Measurements from ENCODE around the gene MTMR1.

MTMR1 gene

DNA sequence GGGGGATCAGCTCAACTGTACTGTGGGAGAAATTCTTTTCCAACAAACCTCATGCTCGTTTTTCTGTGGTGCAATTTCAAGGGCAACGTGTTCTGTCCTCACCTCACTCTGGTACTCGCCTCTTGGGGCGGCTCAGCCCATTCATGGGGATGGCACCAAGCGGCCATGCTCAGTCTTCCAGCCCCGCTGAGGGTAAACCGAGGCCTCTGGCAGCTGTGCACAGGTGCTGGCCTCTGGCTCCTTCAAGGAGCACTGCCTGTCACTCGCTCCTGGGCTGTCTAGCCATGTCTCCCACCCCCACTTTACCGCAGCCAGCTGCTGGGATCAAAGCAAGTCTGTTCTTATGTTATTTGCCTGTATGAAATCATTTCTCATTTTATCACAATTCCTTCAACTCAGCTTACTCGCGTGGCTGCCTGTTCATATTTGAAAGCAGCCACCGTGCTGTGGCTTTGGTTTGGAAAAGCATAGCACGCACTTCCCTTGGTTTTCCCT, 70.2 kb downstream of the MTMR1 start:
- no peak for DNase-seq (ENCODE audit: low spot score)

DNA sequence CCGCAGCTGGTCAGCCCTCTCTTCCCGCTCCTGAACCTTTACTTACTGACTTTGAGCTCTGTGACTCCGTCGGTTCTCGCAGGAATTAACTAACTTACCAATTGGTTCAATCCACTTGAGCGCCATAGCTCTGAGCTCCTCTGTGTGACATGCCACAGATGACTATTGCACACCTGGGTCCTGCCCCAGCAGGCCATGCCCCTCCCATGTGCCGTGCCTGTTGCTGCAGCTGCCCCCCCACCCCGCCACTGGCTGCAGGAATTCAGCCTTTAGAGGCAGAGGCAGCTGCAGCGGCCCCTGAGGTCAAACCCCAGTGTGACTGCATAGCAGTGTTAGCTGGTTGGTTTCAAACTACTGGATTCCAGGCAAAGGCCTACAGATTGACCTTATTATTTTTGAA, 70.6 kb downstream of the MTMR1 start:
- no peak for DNase-seq (ENCODE audit: low spot score)

DNA sequence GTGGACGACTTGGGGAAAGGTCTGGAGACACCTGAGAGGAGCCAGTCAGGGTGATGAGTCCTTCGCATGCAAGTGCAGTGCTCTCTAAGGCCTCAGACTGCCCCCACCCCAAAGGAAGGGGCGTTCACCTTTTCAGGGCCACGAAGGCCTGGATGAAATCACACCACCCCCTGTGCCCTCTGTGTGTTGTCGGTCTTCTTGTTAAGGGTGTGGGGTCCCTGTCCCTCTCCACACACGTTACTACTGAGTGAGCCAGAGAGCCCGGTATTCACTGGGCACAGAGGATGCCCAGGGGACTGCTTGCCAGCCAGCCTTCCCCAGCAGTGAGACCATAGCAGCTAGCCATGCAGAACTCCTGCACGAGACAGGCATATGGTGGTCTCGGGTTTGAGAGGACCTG, 72.0 kb downstream of the MTMR1 start:
- DNase-seq (ENCODE audit: low spot score), result no peak

GRCh38 chrX:150765782-150766350, 72.7 kb downstream of the MTMR1 start:
- no peak for DNase-seq (ENCODE audit: low spot score)

- no peak for DNase-seq (ENCODE audit: low spot score)
Measured at GRCh38 chrX:150766351-150767044, 73.3 kb downstream of the MTMR1 start.

DNA sequence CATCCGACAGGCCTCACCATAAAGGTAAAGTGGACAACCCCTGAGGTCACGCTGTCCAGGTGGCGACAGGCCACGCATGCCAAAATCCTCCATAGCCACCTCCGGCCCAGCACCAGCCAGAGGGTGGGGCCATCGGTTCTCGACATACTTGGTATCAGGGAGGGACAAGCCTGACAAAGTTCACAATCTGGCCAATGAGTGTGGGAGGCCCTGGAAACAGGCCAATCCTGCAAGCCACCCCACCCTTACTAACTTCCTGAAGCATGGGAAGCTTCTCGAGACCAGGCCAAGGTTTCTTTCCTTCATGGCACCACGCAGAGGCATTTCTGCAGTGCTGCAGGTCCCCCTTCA, 73.8 kb downstream of the MTMR1 start:
- no peak for DNase-seq (ENCODE audit: low spot score)

- DNase-seq (ENCODE audit: low spot score), result no peak
Measured at GRCh38 chrX:150767475-150768131, 74.4 kb downstream of the MTMR1 start.

DNA sequence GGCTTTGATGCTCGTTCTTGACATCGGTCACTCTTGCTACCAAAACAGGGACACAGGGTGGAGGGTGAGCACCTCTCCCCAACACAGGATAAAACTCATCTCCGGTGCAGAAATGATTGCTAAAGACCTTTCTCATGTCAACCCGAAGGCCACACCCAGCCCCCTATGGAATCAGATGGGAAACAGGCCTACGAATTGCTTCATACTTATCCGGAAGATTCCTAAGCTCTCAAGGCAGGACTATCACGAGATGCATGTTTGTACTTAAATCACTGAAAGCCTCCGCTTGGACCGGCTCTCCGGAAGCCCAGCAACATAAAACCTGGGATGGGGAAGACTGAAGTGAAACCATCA, 74.9 kb downstream of the MTMR1 start:
- DNase-seq (ENCODE audit: low spot score), result no peak

DNA sequence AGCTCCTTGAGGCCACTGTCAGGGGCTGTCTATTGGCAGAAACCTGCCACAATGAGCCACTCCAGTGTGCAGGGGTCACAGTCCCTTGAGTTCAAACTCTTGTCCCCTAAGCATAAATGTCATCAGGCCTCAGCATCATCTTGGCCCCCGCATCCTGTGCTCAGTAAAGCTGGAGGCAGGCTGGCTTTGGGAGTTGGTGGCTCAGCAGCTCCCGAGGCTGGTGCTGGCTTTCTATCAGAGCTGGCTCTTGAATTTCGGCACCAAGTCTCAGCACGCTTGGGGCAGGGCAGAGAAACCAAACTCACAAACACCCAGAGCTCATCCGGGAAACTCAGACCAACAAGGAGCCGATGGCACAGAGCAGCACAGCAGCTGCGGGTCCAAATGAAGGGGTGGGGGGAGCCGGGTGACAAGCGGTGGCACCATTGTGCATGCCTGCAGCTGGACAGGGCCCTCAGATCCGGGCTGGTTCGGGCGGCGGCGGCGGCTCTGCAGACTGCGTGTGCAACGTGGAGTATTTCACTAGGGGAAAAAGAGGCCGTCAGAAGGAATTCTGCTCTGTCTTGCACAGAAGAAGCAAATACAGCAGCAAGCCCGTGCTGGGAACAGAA, 75.5 kb downstream of the MTMR1 start:
- DNase-seq (ENCODE audit: low spot score), result no peak

- DNase-seq (ENCODE audit: low spot score), result no peak
Measured at GRCh38 chrX:150769408-150769807, 76.2 kb downstream of the MTMR1 start.

DNA sequence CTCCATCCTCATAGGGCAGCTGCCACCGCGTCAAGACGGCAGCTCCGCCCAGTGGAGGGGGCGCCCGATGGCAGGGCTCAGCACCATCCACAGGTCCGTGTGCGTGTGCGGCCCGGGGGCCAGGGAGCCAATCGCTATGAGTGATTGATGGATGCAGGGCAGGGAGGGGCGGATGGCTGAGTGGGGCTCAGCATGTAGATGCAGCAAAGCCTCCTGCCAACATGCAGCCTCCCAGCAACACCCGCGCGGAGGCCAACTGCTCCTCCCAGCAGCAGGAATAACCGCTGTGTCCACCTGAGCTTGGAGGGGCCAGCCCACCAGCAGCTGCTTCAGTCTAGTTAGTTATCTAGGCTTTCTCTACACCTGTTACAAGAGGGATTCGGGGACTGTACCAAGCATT, 77.4 kb downstream of the MTMR1 start:
- DNase-seq (ENCODE audit: low spot score), result no peak

DNA sequence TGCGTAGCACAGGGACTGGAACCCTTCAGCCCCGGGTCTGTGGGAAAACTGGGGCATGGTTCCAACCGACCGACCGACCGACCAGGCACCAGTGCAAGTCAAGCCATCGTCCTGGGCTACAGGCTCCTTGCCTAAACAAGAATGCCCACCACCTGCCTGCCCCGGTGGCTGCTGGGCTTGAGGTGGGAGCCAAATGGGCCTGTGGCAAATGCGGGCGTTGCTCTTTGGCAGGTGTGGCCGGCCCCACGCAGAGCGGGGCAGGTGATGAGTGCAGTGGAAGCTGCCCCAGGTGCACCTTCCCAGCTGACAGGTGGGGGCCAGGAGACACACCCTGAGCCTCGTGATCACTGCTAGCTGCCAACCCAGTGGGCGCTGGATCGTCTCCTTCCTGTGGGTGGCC, 77.9 kb downstream of the MTMR1 start:
- no peak for DNase-seq (ENCODE audit: low spot score)

GRCh38 chrX:150772150-150772970, 79.2 kb downstream of the MTMR1 start:
- DNase-seq (ENCODE audit: low spot score), result peak; percentile 74

DNA sequence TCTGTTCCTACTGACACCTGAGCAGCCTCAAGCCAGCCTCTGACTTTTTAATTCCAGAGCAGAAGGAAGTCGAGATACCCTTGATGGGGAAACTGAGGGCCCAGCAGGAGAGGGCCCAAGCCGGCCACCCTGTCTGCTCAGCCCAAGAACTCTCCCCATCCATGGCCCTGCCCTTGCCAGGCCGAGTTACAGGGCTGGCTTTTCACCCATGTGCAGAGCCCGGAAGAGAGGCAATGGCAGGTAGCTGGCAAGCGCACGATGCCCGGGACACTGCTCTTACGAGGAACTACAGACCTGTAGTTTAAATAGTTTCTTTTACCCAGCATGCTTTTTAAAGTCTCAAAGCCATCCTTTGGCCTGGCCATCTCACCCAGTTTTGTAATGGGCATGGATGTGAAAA, 79.9 kb downstream of the MTMR1 start:
- no peak for DNase-seq (ENCODE audit: low spot score)

DNA sequence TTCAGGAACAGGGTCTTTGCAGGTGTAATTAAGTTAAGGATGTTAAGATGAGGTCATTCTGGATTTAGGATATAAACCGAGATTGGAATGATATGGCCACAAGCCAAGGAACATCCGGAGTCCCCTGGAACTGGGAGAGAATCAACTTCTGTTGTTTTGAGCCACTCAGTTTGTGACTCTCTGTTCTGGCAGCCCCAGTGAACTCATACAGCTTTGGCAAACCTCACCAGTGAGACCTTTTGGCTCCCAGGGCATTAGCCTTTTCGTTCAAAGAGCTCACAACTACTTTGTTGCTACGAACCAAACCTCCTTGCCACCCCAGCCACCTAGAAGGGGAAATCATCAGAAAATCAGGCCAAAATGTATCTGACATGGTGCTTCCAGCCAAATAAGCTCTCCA, 80.4 kb downstream of the MTMR1 start:
- no peak for DNase-seq (ENCODE audit: low spot score)

- DNase-seq (ENCODE audit: low spot score), result no peak
Measured at GRCh38 chrX:150774798-150775568, 81.8 kb downstream of the MTMR1 start.

GRCh38 chrX:150775569-150776350, 82.6 kb downstream of the MTMR1 start:
- DNase-seq (ENCODE audit: low spot score), result no peak

- DNase-seq (ENCODE audit: low spot score), result no peak
Measured at GRCh38 chrX:150777328-150777992, 84.3 kb downstream of the MTMR1 start.

- DNase-seq (ENCODE audit: low spot score), result no peak
Measured at GRCh38 chrX:150779385-150779784, 86.2 kb downstream of the MTMR1 start.

DNA sequence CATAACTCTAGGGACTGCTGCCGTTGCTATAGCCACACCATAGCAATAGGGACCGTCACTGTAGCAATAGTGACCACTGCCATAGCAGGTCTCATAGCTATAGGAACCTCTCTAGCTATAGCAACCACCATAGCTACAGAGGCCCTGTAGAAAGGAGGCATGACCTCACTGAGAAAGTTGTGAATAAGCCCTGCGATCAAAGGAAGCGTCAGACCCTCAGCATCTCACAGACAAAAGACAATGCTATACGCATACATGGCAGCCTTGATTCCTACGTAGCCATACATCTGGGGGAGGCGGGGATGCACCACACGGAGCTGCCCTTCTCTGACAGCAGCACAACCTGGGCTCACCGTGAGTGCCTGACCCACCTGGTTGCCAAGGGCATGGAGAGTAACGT, 88.5 kb downstream of the MTMR1 start:
- DNase-seq (ENCODE audit: low spot score), result no peak
